Non-pigmented ciliary epithelial cell (primary cell): Measurements from ENCODE around the gene PPP1CC.
"Not testable (repeated sequence)": the region's sequence is repeated elsewhere in the genome, so short reads cannot be mapped to it uniquely, and the experiment has no call there.

Experiments used
- DNase-seq: peaks from one replicate; pipeline ENCODE4 v3.0.0-alpha.2; 2010; ENCODE audit warnings: low read depth

Gene PPP1CC

GRCh38 chr12:110742718-110743570 lies at the start of gene PPP1CC:
Gene PPP1CC (minus strand): TSS chr12:110742891. CDS start chr12:110742707, 184 bp downstream.
- DNase-seq: peak; percentile 48

GRCh38 chr12:110791589-110791988 lies 48.9 kb upstream of the PPP1CC start:
- DNase-seq: no peak

DNA sequence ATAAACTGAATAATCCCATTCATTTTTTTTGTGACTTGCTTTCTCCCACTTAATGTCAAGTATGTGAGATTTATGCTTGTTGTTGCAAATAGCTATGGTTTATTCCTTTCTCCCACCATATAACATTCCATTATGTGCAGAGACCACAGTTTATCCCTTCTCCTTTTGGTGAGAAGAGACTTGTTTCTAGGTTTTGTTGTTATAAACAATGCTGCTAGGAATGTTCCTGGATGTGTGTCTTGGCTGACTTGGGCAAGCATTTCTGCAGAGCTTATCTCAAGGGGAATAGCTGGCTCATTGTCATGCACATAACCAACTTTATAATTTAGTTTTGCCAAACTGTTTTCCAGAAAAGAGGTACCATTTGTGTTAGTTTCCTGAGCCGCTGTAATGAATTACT lies 47.6 kb upstream of the PPP1CC start:
- DNase-seq: no peak

- DNase-seq: no peak
Measured at GRCh38 chr12:110786012-110786411, 43.3 kb upstream of the PPP1CC start.

GRCh38 chr12:110785240-110785639 lies 42.5 kb upstream of the PPP1CC start:
- DNase-seq: no peak

- DNase-seq: no peak
Measured at GRCh38 chr12:110782922-110783321, 40.2 kb upstream of the PPP1CC start.

DNA sequence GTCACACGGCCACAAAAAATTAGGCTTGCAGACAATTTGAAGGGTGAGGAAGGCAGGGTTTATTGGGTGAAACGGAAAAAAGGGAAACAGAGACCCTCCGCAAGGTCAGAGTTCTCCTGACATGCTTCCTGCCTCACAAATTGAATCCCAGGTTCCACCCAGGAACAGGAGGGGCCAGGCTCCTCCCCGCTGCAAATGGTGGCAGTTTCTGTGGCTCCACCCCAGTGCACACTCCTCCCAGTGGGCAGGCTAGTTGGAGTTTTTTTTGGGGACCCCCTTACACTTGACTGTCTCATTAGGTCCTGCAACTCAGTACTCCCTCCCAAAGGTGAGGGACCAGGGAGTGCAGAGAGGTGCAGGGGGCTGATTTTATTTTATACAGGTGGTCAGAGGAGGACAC lies 39.4 kb upstream of the PPP1CC start:
- DNase-seq: no peak

DNA sequence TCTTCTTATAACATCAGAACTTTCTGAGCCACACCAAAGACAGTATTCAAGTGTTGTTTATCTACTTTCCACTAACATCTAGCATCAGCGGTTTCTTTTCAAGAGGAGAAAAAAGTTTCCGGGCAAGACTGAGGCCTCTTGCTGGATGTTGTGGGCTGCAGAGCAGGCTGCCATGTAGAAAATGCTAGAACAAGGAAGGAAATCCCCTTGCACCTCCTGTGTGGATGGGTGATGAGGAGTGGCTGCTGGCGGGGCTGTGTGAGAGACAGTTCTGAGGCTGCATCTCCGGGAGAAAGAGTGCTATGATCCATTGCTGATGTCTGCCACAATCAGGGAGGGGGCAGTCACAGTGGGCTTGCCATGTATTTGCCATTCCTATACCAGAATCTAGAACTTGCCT lies 37.8 kb upstream of the PPP1CC start:
- no peak for DNase-seq

GRCh38 chr12:110778833-110779577 lies 36.3 kb upstream of the PPP1CC start:
- DNase-seq: no peak

GRCh38 chr12:110776410-110776809 lies 33.7 kb upstream of the PPP1CC start:
- DNase-seq: no peak

DNA sequence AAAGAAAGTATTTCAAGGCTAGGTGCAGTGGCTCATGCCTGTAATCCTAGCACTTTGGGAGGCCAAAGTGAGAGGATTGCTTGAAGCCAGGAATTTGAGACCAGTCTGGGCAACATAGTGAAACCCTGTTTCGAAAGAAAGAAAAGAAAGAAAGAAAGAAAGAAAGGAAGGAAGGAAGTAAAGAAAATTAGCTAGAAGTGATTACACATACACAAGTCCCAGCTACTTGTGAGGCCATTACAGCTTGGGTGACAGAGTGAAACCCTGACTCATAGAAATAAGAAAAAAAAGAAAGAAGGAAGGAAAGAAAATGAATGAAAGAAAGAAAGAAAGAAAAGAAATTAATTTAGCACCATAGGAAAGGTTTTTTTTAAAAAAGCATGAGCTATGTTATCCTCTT lies 33.3 kb upstream of the PPP1CC start:
- no peak for DNase-seq

DNA sequence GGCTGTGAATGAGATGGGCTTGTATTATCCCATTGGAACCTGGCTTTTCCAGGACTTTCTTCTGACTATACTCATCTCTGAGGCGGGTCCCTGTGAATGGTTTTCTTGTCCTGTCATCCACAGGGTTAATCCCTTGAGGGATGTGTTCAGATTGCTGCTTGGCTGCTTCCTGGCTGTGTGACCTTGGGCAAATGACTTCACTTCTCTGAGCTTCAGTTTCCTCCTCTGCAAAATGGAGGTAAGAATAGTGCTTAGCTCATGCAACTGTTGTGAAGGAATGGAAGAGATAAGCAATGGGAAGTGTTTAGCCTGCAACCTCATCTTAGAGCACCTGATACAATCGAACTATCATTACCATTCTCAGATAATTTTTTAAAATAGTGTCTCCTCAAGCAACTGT lies 32.1 kb upstream of the PPP1CC start:
- DNase-seq: no peak

GRCh38 chr12:110768960-110769359 lies 26.3 kb upstream of the PPP1CC start:
- no peak for DNase-seq

- DNase-seq: no peak
Measured at GRCh38 chr12:110767863-110768262, 25.2 kb upstream of the PPP1CC start.

DNA sequence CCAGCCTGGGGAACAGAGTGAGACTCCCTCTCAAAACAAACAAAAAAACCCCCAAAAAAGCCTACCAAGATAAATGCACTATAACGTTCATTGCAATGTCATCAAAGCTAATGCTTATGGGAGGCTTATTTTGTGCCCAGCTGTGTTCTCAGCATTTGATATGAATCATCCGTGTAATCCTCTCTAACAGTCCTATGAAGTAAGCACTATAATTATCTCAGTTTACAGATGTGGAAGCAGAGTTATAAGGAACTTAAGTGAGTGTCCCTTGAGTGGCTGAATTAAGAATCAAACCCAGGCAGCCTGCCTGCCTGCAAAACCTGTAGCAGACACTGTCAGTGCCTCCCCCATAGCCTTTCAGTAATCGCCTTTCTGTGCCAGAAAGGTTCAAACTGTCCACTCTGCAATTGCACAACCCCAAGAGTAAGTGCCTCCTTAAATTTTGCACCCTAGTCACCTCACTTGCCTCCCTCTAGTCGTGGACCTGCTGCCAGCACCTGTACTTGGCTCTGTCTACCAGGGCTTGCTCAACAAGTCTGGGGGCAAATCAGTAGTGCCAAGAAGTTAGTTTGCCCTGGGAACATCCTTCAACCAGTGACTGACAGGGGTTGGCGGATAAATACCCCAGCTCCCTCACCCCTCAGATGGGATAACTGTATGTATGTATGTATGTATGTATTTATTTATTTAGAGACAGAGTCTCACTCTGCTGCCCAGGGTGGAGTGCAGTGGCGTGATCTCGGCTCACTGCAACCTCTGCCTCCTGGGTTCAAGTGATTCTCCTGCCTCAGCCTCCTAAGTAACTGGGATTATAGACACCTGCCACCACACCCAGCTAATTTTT lies 23.8 kb upstream of the PPP1CC start:
- no peak for DNase-seq

DNA sequence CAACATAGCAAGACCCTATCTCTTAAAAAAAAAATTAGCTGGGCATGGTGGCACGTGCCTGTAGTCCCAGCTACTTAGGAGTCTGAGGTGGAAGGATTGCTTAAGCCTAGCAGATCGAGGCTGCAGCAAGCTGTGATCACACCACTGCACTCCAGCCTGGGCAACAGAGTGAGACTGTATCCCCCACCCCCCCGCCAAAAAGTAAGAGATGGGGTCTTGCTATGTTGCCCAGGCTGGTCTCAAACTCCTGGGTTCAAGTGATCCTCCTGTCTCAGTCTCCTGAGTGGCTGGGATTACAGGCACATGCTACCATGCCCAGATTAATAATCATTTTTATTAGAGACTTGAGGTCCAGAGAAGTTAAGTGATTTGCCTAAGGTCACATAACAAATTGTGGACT lies 22.9 kb upstream of the PPP1CC start:
- not testable (repeated sequence) for DNase-seq

DNA sequence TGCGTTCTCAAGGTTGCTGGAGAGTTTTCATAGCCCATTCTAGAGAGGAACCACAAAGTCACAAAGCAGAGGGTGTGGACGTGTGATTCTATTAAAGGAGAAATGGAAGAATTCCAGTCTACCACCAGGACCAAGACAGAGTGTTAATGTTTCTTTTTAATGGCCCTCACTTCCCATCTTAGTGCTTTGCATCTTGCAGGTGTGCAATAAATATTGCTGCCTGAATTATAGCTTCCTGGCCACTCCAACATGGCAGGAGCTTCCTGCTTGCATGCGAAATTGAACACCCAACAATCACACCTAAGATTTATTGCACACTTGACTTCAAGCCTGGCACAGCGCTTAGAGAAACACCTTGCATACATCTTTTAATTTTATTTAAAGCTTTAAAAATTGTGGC lies 22.4 kb upstream of the PPP1CC start:
- no peak for DNase-seq

DNA sequence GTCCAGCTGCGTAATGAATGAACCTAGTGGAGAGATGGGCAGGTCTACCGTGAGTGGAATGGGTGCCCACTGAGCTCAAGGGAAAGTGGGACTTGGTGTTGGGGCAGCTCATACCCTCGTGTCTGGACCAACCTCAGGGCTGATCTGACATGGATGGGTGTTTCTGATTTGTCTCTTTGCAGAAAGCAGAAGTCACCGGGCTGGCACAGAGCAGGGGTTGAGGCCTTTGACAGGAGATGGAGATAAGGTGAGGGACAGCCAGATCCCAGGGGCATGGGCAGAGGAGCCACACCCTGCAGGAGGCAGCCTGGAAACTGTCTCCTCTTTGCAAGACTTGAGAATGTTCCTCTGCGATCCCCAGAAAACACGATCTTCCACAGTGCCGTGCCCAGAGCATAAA lies 20.9 kb upstream of the PPP1CC start:
- DNase-seq: no peak

GRCh38 chr12:110762891-110763290 lies 20.2 kb upstream of the PPP1CC start:
- DNase-seq: no peak

DNA sequence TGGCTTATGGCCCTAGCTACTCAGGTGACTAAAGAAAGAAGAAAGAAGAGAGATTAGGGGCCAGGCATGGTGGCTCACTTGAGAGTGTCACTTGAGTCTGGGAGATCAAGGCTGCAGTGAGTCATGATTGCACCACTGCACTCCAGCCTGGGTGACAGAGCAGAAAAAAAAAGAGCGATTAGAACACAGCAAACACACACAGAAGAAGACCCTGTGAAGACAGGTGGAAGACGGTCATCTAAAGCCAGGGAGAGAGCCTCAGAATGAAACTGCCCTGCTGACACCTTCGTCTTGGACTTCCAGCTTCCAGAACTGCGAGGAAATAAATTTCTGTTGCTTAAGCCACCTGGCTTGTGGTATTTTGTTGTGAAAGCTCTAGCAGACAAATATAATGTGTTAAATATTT lies 17.5 kb upstream of the PPP1CC start:
- DNase-seq: no peak

DNA sequence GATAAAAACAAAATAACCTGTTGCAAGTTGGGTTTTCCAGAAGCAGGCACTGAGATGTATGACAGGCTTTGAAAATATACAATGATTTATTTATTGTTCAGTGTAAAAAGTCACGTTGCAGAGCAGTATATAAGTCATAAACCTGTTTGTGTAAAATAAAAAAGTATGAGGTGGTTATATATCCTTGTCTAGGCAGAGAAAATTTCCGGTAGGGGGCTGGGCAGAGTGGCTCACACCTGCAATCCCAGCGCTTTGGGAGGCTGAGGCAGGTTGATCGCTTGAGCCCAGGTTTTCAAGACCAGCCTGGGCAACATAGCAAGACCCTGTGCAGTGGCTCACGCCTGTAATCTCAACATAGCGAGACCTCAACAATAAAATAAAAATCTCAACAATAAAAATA lies 16.2 kb upstream of the PPP1CC start:
- no peak for DNase-seq

DNA sequence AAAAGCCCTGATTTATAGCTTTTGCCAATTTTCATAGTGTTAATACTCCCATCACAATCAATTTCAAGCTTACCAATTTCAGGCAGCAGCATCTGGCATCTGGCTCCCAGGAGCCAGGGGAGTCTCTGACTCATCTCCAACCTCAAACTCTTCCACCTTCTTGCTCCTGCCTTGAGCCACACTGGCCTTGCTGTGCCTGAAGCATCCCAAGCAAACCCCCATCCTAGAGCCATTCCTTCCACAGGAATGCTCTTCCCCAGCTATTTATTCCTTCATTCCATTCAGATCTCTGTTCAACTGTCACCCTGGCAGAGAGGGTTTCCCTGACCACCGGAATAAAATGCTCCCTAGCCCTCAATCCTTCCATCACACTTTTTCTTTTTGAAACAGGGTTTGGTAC lies 13.9 kb upstream of the PPP1CC start:
- no peak for DNase-seq
